Skin epidermis (tissue), 12 donors: ENCODE measurements around the gene WNT1.

Experiments used
- H3K27ac ChIP-seq, 21 experiments: fragments of 200-600 bp; sonication (generic) in 11 of 21; one replicate each; pipeline ENCODE4 v1.5.0; 2020; ENCODE audit warnings: mild to moderate bottlenecking in 3 of 21, inconsistent platforms in 2 of 21, moderate library complexity in 2 of 21
- H3K4me3 ChIP-seq, 7 experiments: fragments of 200-600 bp; sonication (generic) in 2 of 7; one replicate each; pipeline ENCODE4 v1.5.0; 2020; ENCODE audit warnings: inconsistent platforms in 2 of 7, mild to moderate bottlenecking in 2 of 7, moderate library complexity in 1 of 7

WNT1 gene

GRCh38 chr12:48978291-48978740 is at the start of gene WNT1:
Gene WNT1, plus strand, starts transcription at chr12:48978322. Its CDS starts 329 bp downstream, at chr12:48978651.
- Histone ChIP-seq H3K4me3 (peak within 1 kb of the TSS in 6 of 7 experiments; percentile 2 to 32 (median 8)), H3K27ac (no peak within 1 kb of the TSS)

- Histone ChIP-seq H3K4me3 (no peak overlapping the region), H3K27ac (no peak overlapping the region)
Observed at GRCh38 chr12:48929551-48929950, 48.6 kb upstream of the WNT1 start.

GRCh38 chr12:48930475-48930874 is 47.6 kb upstream of the WNT1 start:
- H3K27ac ChIP-seq: no peak overlapping the region
- no peak overlapping the region for H3K4me3 ChIP-seq

- Histone ChIP-seq H3K4me3 (no peak overlapping the region), H3K27ac (peak overlapping the region in 3 of 21 experiments; percentile 13 to 52 (median 49))
Observed at GRCh38 chr12:48932878-48933277, 45.2 kb upstream of the WNT1 start.

- Histone ChIP-seq H3K27ac (peak overlapping the region in 3 of 21 experiments; percentile 15 to 73 (median 68)), H3K4me3 (no peak overlapping the region)
Observed at GRCh38 chr12:48933664-48934311, 44.3 kb upstream of the WNT1 start.

GRCh38 chr12:48934312-48934706 is 43.8 kb upstream of the WNT1 start:
- Histone ChIP-seq H3K27ac (peak overlapping the region in 3 of 21 experiments; percentile 15 to 73 (median 68)), H3K4me3 (no peak overlapping the region)

- Histone ChIP-seq H3K4me3 (no peak overlapping the region), H3K27ac (peak overlapping the region in 1 of 21 experiments; percentile 8)
Observed at GRCh38 chr12:48936379-48936979, 41.6 kb upstream of the WNT1 start.

GRCh38 chr12:48937170-48937569 is 41.0 kb upstream of the WNT1 start:
- H3K27ac ChIP-seq: peak overlapping the region in 1 of 21 experiments; percentile 8
- no peak overlapping the region for H3K4me3 ChIP-seq

- Histone ChIP-seq H3K27ac (no peak overlapping the region), H3K4me3 (no peak overlapping the region)
Observed at GRCh38 chr12:48938805-48939204, 39.3 kb upstream of the WNT1 start.

- H3K4me3 ChIP-seq: no peak overlapping the region
- H3K27ac ChIP-seq: peak overlapping the region in 5 of 21 experiments; percentile 18 to 53 (median 46)
Observed at GRCh38 chr12:48940181-48940580, 37.9 kb upstream of the WNT1 start.

- peak overlapping the region in 2 of 21 experiments; percentile 14 to 60 for H3K27ac ChIP-seq
Observed at GRCh38 chr12:48943221-48943620, 34.9 kb upstream of the WNT1 start.

GRCh38 chr12:48946205-48946604 is 31.9 kb upstream of the WNT1 start:
- H3K4me3 ChIP-seq: no peak overlapping the region
- no peak overlapping the region for H3K27ac ChIP-seq

More at GRCh38 chr12:48943221-48943620, 34.9 kb upstream of the WNT1 start:
- H3K4me3 ChIP-seq: no peak overlapping the region

GRCh38 chr12:48946943-48947342 is 31.2 kb upstream of the WNT1 start:
- Histone ChIP-seq H3K4me3 (no peak overlapping the region), H3K27ac (no peak overlapping the region)

- no peak overlapping the region for H3K27ac ChIP-seq
Observed at GRCh38 chr12:48947727-48948126, 30.4 kb upstream of the WNT1 start.

GRCh38 chr12:48952691-48953090 is 25.4 kb upstream of the WNT1 start:
- H3K27ac ChIP-seq: no peak overlapping the region

More at GRCh38 chr12:48947727-48948126, 30.4 kb upstream of the WNT1 start:
- no peak overlapping the region for H3K4me3 ChIP-seq

GRCh38 chr12:48954061-48954460 is 24.1 kb upstream of the WNT1 start:
- no peak overlapping the region for H3K4me3 ChIP-seq

More at GRCh38 chr12:48952691-48953090, 25.4 kb upstream of the WNT1 start:
- H3K4me3 ChIP-seq: no peak overlapping the region

GRCh38 chr12:48954841-48955501 is 23.2 kb upstream of the WNT1 start:
- H3K4me3 ChIP-seq: no peak overlapping the region

More at GRCh38 chr12:48954061-48954460, 24.1 kb upstream of the WNT1 start:
- H3K27ac ChIP-seq: no peak overlapping the region

GRCh38 chr12:48956279-48957140 is 21.6 kb upstream of the WNT1 start:
- peak overlapping the region; percentile 70 to 96 (median 91) for H3K27ac ChIP-seq
- H3K4me3 ChIP-seq: peak overlapping the region; percentile 68 to 99 (median 90)

More at GRCh38 chr12:48954841-48955501, 23.2 kb upstream of the WNT1 start:
- peak overlapping the region in 1 of 21 experiments; percentile 0 for H3K27ac ChIP-seq
